Panc1 (cell line): ENCODE results near the gene TREX2. TPM values are rescaled to one million over a fixed set of nuclear protein-coding genes. Genes with fewer than 3 reads are reported as not detected.
"Not testable (repeated sequence)": the region's sequence is repeated elsewhere in the genome, so short reads cannot be mapped to it uniquely, and the experiment has no call there.

Experiments
- ATAC-seq: fragments of 200-7000 bp; cut with Tn5 transposase; 2 replicates; pipeline ENCODE4 v1.9.1; 2020; ENCODE audit warnings: mild to moderate bottlenecking, moderate library complexity
- BruUV-seq: library from RNA; stranded (reverse); fragments of 400-500 nt; replicated peaks from 2 replicates; lab custom pipeline; 2021; lab: Mats Ljungman, UMichigan
- CTCF ChIA-PET: fragments of 300-600 bp; sonication (Branson Sonifier 250); formaldehyde crosslinking; loops from one replicate; lab custom pipeline; 2022; ENCODE audit warnings: antibody characterized with exemption; lab: Charles Lee
- POLR2A ChIA-PET: fragments of 300-600 bp; sonication (Branson Sonifier 250); formaldehyde crosslinking; loops from one replicate; lab custom pipeline; 2022; ENCODE audit warnings: antibody characterized with exemption; lab: Charles Lee
- DNase-seq: peaks from one replicate; pipeline ENCODE4 v3.0.0-alpha.2; 2010; ENCODE audit warnings: low read depth, low spot score
- H3K27ac ChIP-seq: 2 replicates; pipeline ENCODE4 v1.5.1; 2011; ENCODE audit warnings: mild to moderate bottlenecking, low read length, inconsistent platforms
- H3K27me3 ChIP-seq: fragments of 200-500 bp; sonication (Bioruptor generic); 2 replicates; pipeline ENCODE4 v1.6.0; 2014; ENCODE audit warnings: low read length, inconsistent platforms; ENCODE audit not compliant: control insufficient read depth, insufficient read depth
- H3K36me3 ChIP-seq: fragments of 200-500 bp; sonication (Bioruptor generic); 2 replicates; pipeline ENCODE4 v1.5.1; 2014; ENCODE audit warnings: inconsistent platforms, mild to moderate bottlenecking, low read length, moderate library complexity; ENCODE audit not compliant: control insufficient read depth, insufficient read depth
- H3K4me1 ChIP-seq: 2 replicates; pipeline ENCODE4 v1.5.1; 2011; ENCODE audit warnings: inconsistent platforms, mild to moderate bottlenecking, low read length, moderate library complexity; ENCODE audit not compliant: control insufficient read depth, insufficient read depth
- H3K4me3 ChIP-seq, 2 experiments: 2 replicates each; pipeline ENCODE4 v1.5.1; 2011 to 2012; ENCODE audit warnings: low read depth in 2 of 2, low read length in 2 of 2, mild to moderate bottlenecking in 2 of 2, inconsistent platforms in 1 of 2, moderate library complexity in 1 of 2
- H3K9me3 ChIP-seq: fragments of 200-500 bp; sonication (Bioruptor generic); 2 replicates; pipeline ENCODE4 v1.5.1; 2014; ENCODE audit warnings: low read depth, mild to moderate bottlenecking, inconsistent platforms, low read length, moderate library complexity; ENCODE audit not compliant: control insufficient read depth, insufficient read depth
- POLR2AphosphoS5 ChIP-seq: IDR thresholded peaks from 2 replicates; pipeline ENCODE4 v1.6.1; 2012; ENCODE audit warnings: mild to moderate bottlenecking, low read depth, low read length, moderate library complexity
- SIN3A ChIP-seq: IDR thresholded peaks from 2 replicates; pipeline ENCODE4 v1.6.1; 2012; ENCODE audit warnings: low read depth, mild to moderate bottlenecking, low read length, moderate library complexity, borderline replicate concordance; ENCODE audit not compliant: insufficient read depth
- TCF7L2 ChIP-seq: IDR thresholded peaks from 2 replicates; pipeline ENCODE4 v1.6.1; 2011; ENCODE audit warnings: mild to moderate bottlenecking, low read depth, low read length, inconsistent platforms
- in situ Hi-C: cut with HindIII; loops from 2 replicates; pipeline ENCODE4 v1.10.0; 2016; ENCODE audit warnings: low sequenced_read_pairs, low pct_unique_long_range_greater_than_20kb
- intact Hi-C: fragments of 100-400 bp; cut with micrococcal nuclease; formaldehyde crosslinking; loops from one replicate; pipeline ENCODE4 v1.10.0; 2022; ENCODE audit not compliant: unreplicated experiment
- total RNA-seq: library from RNA; stranded (reverse); gene quantifications from one replicate; pipeline ENCODE4 v1.2.1, GENCODE V29; 2021; ENCODE audit not compliant: unreplicated experiment
- TF ChIP-seq, protein P1 (sequence below), 2 experiments: IDR thresholded peaks; 2 replicates each; pipeline ENCODE4 v1.6.1; 2011 to 2012; ENCODE audit warnings: low read depth in 2 of 2, control low read depth in 1 of 2, low read length in 1 of 2, mild to moderate bottlenecking in 1 of 2, moderate library complexity in 1 of 2; ENCODE audit not compliant: insufficient read depth in 1 of 2
- TF ChIP-seq, protein P2 (sequence below): fragments of 450-650 bp; IDR thresholded peaks from 2 replicates; pipeline ENCODE4 v1.5.1; 2017; ENCODE audit warnings: mild to moderate bottlenecking

The TREX2 gene
- total RNA-seq, 1 experiment from 2014 or later = 2.4 TPM

DNA sequence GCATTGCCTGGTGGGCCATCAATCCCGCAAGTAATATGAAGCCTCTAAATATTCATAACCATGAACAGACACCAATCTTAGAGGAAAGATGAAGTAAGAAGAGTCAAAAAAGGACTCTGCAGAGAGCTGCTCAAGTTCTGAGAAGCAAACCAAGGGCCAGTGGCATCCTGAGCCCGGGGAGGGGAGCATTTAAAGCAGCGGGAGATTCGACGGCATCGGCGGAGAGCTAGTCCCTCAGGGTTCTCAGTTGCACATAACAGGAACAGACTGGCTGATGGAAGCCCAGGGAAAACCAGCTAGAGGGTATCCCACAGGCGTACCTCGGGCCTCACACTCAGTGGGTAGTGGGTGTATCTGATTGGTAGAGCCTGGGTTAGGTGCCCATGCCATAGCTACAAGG lies 39.8 kb downstream of the TREX2 start:
- ChIA-PET POLR2A (interaction anchor here (0.5 kb wide), 1 partner anchor 1557 kb away, joined by 11 read pairs; no protein-coding TSS in a partner anchor), CTCF (interaction anchor here (0.5 kb wide), 1 partner anchor 103 kb away, joined by 4 read pairs; no protein-coding TSS in a partner anchor)
- no peaks in the 10 kb centered on the region for H3K9me3 ChIP-seq
- H3K36me3 ChIP-seq = no peaks in the 10 kb centered on the region
- TF ChIP-seq SIN3A (no peak), POLR2AphosphoS5 (no peak), TCF7L2 (no peak)
- TF ChIP-seq, protein P1, sequence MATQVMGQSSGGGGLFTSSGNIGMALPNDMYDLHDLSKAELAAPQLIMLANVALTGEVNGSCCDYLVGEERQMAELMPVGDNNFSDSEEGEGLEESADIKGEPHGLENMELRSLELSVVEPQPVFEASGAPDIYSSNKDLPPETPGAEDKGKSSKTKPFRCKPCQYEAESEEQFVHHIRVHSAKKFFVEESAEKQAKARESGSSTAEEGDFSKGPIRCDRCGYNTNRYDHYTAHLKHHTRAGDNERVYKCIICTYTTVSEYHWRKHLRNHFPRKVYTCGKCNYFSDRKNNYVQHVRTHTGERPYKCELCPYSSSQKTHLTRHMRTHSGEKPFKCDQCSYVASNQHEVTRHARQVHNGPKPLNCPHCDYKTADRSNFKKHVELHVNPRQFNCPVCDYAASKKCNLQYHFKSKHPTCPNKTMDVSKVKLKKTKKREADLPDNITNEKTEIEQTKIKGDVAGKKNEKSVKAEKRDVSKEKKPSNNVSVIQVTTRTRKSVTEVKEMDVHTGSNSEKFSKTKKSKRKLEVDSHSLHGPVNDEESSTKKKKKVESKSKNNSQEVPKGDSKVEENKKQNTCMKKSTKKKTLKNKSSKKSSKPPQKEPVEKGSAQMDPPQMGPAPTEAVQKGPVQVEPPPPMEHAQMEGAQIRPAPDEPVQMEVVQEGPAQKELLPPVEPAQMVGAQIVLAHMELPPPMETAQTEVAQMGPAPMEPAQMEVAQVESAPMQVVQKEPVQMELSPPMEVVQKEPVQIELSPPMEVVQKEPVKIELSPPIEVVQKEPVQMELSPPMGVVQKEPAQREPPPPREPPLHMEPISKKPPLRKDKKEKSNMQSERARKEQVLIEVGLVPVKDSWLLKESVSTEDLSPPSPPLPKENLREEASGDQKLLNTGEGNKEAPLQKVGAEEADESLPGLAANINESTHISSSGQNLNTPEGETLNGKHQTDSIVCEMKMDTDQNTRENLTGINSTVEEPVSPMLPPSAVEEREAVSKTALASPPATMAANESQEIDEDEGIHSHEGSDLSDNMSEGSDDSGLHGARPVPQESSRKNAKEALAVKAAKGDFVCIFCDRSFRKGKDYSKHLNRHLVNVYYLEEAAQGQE (IDR thresholded peaks at IDR 0.05; ENCODE audit: insufficient read depth in 1 of 2, low read depth in 2 of 2, low read length in 1 of 2) = no peak
- TF ChIP-seq, protein P2, sequence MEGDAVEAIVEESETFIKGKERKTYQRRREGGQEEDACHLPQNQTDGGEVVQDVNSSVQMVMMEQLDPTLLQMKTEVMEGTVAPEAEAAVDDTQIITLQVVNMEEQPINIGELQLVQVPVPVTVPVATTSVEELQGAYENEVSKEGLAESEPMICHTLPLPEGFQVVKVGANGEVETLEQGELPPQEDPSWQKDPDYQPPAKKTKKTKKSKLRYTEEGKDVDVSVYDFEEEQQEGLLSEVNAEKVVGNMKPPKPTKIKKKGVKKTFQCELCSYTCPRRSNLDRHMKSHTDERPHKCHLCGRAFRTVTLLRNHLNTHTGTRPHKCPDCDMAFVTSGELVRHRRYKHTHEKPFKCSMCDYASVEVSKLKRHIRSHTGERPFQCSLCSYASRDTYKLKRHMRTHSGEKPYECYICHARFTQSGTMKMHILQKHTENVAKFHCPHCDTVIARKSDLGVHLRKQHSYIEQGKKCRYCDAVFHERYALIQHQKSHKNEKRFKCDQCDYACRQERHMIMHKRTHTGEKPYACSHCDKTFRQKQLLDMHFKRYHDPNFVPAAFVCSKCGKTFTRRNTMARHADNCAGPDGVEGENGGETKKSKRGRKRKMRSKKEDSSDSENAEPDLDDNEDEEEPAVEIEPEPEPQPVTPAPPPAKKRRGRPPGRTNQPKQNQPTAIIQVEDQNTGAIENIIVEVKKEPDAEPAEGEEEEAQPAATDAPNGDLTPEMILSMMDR = no peak
- no TSS peak for BruUV-seq
- no peaks in the 10 kb centered on the region for H3K27me3 ChIP-seq
- in situ Hi-C loops (no loop called here), intact Hi-C loops (no loop called here)
- DNase-seq = no peak
- ATAC-seq = no peak
- H3K4me1 ChIP-seq = no peaks in the 10 kb centered on the region
- no peak overlapping the region for H3K27ac ChIP-seq
- no peak overlapping the region for H3K4me3 ChIP-seq

DNA sequence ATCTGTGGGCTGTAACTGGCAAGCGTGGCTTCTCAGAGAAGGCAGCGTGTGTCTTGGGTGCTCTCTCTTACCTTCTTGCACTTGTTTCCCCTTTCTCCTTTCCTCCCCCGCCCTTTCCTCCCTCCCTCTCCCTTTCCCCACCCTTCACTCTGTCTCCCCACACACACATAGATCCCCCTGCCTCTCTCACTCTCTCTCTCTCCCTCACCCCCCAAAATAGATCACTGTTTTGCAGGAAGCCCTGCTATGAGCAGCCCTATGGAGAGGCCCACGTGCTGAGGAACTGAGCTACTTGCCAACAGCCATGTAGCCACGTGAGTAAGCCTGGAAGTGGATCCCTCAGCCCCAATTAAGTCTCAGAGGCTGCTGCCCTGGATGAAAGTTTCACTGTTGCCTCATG lies 40.4 kb downstream of the TREX2 start:
- POLR2A ChIA-PET = no interaction called here

DNA sequence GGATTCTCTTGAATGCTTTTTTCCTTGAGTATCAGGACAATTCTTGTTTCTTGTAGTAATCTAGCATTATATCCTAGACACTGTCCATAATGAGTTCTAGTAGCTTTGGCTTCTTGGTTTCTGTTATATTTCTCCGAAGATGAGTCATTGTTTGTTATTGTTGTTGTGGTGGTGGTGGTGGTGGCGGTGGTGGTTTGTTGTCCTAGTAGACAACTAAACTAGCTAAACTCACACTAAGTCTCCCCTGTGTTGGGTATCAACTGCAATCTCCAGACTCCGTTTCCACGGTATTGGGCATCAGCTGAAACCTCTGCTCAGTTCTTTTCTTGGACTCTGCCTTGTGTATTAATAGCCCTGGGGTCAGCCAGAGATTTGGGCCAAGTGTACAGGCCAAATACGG lies 41.5 kb downstream of the TREX2 start:
- DNase-seq, CTCF ChIA-PET, H3K27me3 ChIP-seq, POLR2A ChIA-PET, H3K4me1 ChIP-seq, in situ Hi-C loops, intact Hi-C loops, H3K27ac ChIP-seq, H3K36me3 ChIP-seq, BruUV-seq, H3K9me3 ChIP-seq, H3K4me3 ChIP-seq, ATAC-seq: not testable (repeated sequence)

More for the DNA sequence above, 40.4 kb downstream of the TREX2 start:
- no peaks in the 10 kb centered on the region for H3K9me3 ChIP-seq
- ATAC-seq (no peak), DNase-seq (no peak)
- TF ChIP-seq, protein P2 = no peak
- TF ChIP-seq SIN3A (no peak), TCF7L2 (no peak), POLR2AphosphoS5 (no peak)
- TF ChIP-seq, protein P1 (IDR thresholded peaks at IDR 0.05; ENCODE audit: insufficient read depth in 1 of 2, low read depth in 2 of 2, low read length in 1 of 2) = no peak
- CTCF ChIA-PET = interaction anchor here (0.6 kb wide), 1 partner anchor 344 kb away, joined by 3 read pairs; no protein-coding TSS in a partner anchor
- no TSS peak for BruUV-seq
- H3K4me1 ChIP-seq = no peaks in the 10 kb centered on the region
- intact Hi-C loops (no loop called here), in situ Hi-C loops (no loop called here)
- H3K27ac ChIP-seq = no peak overlapping the region
- H3K36me3 ChIP-seq = no peaks in the 10 kb centered on the region
- H3K4me3 ChIP-seq = no peak overlapping the region
- no peaks in the 10 kb centered on the region for H3K27me3 ChIP-seq
